Measurements from ENCODE around the gene TMC4.
"Not testable (repeated sequence)": the region's sequence is repeated elsewhere in the genome, so short reads cannot be mapped to it uniquely, and the experiment has no call there.

DNA sequence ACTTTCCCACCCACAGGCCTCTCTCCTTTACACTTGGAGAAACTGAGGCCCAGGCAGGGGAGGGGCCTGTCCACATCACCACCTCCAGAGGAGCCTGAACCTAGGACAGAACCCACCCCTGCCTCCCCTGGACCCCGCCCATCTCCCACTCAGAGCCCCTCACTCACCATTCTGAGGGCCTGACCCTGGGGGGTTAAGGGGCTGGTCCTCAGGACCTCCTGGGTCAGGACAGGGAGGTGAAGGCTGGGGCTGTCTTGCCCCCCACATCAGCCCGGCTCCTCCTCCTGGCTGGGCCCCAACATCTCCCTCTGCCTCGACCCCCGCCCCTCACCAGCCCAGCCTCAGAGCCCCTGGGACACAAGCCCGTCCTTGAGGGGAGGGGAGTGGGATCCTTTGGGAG, 46.7 kb upstream of the TMC4 start:
- TF ChIP-seq, protein P1, sequence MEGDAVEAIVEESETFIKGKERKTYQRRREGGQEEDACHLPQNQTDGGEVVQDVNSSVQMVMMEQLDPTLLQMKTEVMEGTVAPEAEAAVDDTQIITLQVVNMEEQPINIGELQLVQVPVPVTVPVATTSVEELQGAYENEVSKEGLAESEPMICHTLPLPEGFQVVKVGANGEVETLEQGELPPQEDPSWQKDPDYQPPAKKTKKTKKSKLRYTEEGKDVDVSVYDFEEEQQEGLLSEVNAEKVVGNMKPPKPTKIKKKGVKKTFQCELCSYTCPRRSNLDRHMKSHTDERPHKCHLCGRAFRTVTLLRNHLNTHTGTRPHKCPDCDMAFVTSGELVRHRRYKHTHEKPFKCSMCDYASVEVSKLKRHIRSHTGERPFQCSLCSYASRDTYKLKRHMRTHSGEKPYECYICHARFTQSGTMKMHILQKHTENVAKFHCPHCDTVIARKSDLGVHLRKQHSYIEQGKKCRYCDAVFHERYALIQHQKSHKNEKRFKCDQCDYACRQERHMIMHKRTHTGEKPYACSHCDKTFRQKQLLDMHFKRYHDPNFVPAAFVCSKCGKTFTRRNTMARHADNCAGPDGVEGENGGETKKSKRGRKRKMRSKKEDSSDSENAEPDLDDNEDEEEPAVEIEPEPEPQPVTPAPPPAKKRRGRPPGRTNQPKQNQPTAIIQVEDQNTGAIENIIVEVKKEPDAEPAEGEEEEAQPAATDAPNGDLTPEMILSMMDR (conservative IDR thresholded peaks at IDR 0.05), result not testable (repeated sequence)
- not testable (repeated sequence) for TF ChIP-seq EZH2 (IDR thresholded peaks at IDR 0.05; ENCODE audit: low read depth)

Measured in PC-9 (cell line).